Mesenchymal stem cell (in vitro differentiated cells and primary cell): ENCODE data around the gene DPF3.

ENCODE experiments used
- DNase-seq: peaks from one replicate; pipeline ENCODE4 v3.0.0-alpha.2; 2013
- H2AFZ ChIP-seq: one replicate; pipeline ENCODE4 v1.6.1; 2013; ENCODE audit warnings: low read depth, mild to moderate bottlenecking, control low read depth, inconsistent platforms, low read length, moderate library complexity
- H2AK5ac ChIP-seq: 2 replicates; pipeline ENCODE4 v1.6.1; 2013; ENCODE audit warnings: low read length, moderate library complexity, mild to moderate bottlenecking, inconsistent platforms; ENCODE audit not compliant: severe bottlenecking
- H2BK120ac ChIP-seq: one replicate; pipeline ENCODE4 v1.6.1; 2013; ENCODE audit warnings: low read depth, mild to moderate bottlenecking, inconsistent platforms, low read length, moderate library complexity
- H2BK12ac ChIP-seq, 2 experiments: one replicate each; pipeline ENCODE4 v1.6.1; 2013; ENCODE audit warnings: inconsistent platforms in 2 of 2, low read length in 2 of 2, mild to moderate bottlenecking in 2 of 2, moderate library complexity in 2 of 2, control low read depth in 1 of 2
- H2BK15ac ChIP-seq: one replicate; pipeline ENCODE4 v1.6.1; 2013; ENCODE audit warnings: mild to moderate bottlenecking, low read depth, inconsistent platforms; ENCODE audit not compliant: poor library complexity, severe bottlenecking
- H2BK5ac ChIP-seq: 2 replicates; pipeline ENCODE4 v1.6.1; 2013; ENCODE audit warnings: low read depth, mild to moderate bottlenecking, low read length, control low read depth, inconsistent platforms; ENCODE audit not compliant: poor library complexity, severe bottlenecking
- H3K14ac ChIP-seq, 2 experiments: one replicate each; pipeline ENCODE4 v1.6.1; 2013; ENCODE audit warnings: inconsistent platforms in 2 of 2, low read length in 2 of 2, control low read depth in 1 of 2, mild to moderate bottlenecking in 1 of 2, moderate library complexity in 1 of 2
- H3K18ac ChIP-seq, 2 experiments: one replicate each; pipeline ENCODE4 v1.6.1; 2013; ENCODE audit warnings: inconsistent platforms in 2 of 2, low read length in 2 of 2, control low read depth in 1 of 2, low read depth in 1 of 2, mild to moderate bottlenecking in 1 of 2
- H3K23ac ChIP-seq, 2 experiments: one replicate each; pipeline ENCODE4 v1.6.1; 2013; ENCODE audit warnings: inconsistent platforms in 2 of 2, low read length in 2 of 2, mild to moderate bottlenecking in 2 of 2, moderate library complexity in 2 of 2, control low read depth in 1 of 2
- H3K27ac ChIP-seq: 2 replicates; pipeline ENCODE4 v1.5.1; 2013; ENCODE audit warnings: mild to moderate bottlenecking, moderate library complexity, low read length, control low read depth, inconsistent platforms; ENCODE audit not compliant: poor library complexity, severe bottlenecking
- H3K27me3 ChIP-seq, 2 experiments: 2 replicates each; pipeline versions ENCODE4 v1.6.1 to v1.7.0; 2013; ENCODE audit warnings: low read length in 2 of 2, mild to moderate bottlenecking in 2 of 2, moderate library complexity in 2 of 2, control low read depth in 1 of 2, inconsistent platforms in 1 of 2; ENCODE audit not compliant: control insufficient read depth in 1 of 2, insufficient read depth in 1 of 2
- H3K36me3 ChIP-seq, 2 experiments: 2 replicates each; pipeline versions ENCODE4 v1.6.1 to v1.7.0; 2013; ENCODE audit warnings: low read length in 2 of 2, control low read depth in 1 of 2, inconsistent platforms in 1 of 2, low read depth in 1 of 2, mild to moderate bottlenecking in 1 of 2; ENCODE audit not compliant: insufficient read depth in 2 of 2, control insufficient read depth in 1 of 2
- H3K4ac ChIP-seq, 2 experiments: one replicate each; pipeline ENCODE4 v1.6.1; 2013; ENCODE audit warnings: inconsistent platforms in 2 of 2, low read length in 2 of 2, mild to moderate bottlenecking in 2 of 2, moderate library complexity in 2 of 2, control low read depth in 1 of 2, low read depth in 1 of 2
- H3K4me1 ChIP-seq: 2 replicates; pipeline ENCODE4 v1.6.1; 2013; ENCODE audit warnings: low read depth, low read length, control low read depth; ENCODE audit not compliant: control insufficient read depth, insufficient read depth
- H3K4me2 ChIP-seq: 2 replicates; pipeline ENCODE4 v1.6.1; 2013; ENCODE audit warnings: low read length, mild to moderate bottlenecking, inconsistent platforms; ENCODE audit not compliant: poor library complexity, severe bottlenecking
- H3K4me3 ChIP-seq, 2 experiments: 2 replicates each; pipeline versions ENCODE4 v1.5.1 to v1.7.0; 2013; ENCODE audit warnings: low read length in 2 of 2, mild to moderate bottlenecking in 2 of 2, control low read depth in 1 of 2, low read depth in 1 of 2; ENCODE audit not compliant: insufficient read depth in 1 of 2
- H3K79me1 ChIP-seq: replicated peaks from 2 replicates; pipeline ENCODE4 v1.6.1; 2013; ENCODE audit warnings: mild to moderate bottlenecking, control low read depth, low read length, inconsistent platforms; ENCODE audit not compliant: poor library complexity, severe bottlenecking
- H3K9ac ChIP-seq: 2 replicates; pipeline ENCODE4 v1.7.0; 2013; ENCODE audit warnings: mild to moderate bottlenecking, low read length, moderate library complexity
- H3K9me3 ChIP-seq: 2 replicates; pipeline ENCODE4 v1.7.0; 2013; ENCODE audit warnings: mild to moderate bottlenecking, low read length; ENCODE audit not compliant: control insufficient read depth
- H4K8ac ChIP-seq: one replicate; pipeline ENCODE4 v1.6.1; 2013; ENCODE audit warnings: inconsistent platforms, mild to moderate bottlenecking, low read length, moderate library complexity
- H4K91ac ChIP-seq: one replicate; pipeline ENCODE4 v1.6.1; 2013; ENCODE audit warnings: mild to moderate bottlenecking, low read length, inconsistent platforms
- WGBS: methylation state at CpG from one replicate; pipeline ENCODE4 v1.1.7; 2013; ENCODE audit warnings: mixed read lengths; 5-methylcytosine and 5-hydroxymethylcytosine counted together

The DPF3 gene

DNA sequence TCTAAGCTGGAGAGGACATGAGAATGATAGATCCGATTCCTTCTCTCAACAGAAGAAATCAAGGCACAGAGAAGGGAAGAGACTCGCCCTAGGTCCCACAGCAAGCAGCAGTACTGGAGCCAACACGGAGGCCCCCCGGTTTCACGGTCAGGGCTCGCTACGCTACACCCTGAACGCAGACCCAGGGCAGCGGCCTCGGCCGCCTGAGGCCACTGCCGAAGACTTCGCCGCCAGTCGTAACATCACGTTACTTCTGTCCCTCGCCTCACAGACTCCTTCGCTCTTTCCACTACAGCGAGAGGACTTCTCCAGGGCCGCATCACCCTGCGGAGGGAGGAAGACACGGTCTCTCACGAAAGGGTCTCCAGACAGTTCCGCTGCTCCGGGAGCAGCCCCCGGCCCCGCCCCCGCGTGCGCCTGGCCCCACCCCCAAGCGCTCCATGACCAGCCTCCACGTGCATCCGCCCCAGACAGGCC is 32.0 kb upstream of the DPF3 start:
- 28% methylated on average over 29 of the region's 33 CpGs for WGBS
- H3K4ac ChIP-seq = no peak overlapping the region
- no peak overlapping the region for H2BK5ac ChIP-seq
- peak overlapping the region; percentile 72 for H2AFZ ChIP-seq
- H3K4me3 ChIP-seq = peak overlapping the region; percentile 65 to 89
- peak overlapping the region in 1 of 2 experiments; percentile 53 for H3K14ac ChIP-seq
- H3K9ac ChIP-seq = peak overlapping the region; percentile 88
- peak overlapping the region; percentile 83 for H3K4me2 ChIP-seq
- H3K27me3 ChIP-seq = peaks cover 0 to 2% of the 10 kb centered on the region in 2 experiments
- no peak for DNase-seq
- peak overlapping the region in 1 of 2 experiments; percentile 37 for H2BK12ac ChIP-seq
- no peak overlapping the region for H2BK15ac ChIP-seq
- no peak overlapping the region for H2AK5ac ChIP-seq
- H3K36me3 ChIP-seq = peaks cover 0 to 15% of the 10 kb centered on the region in 2 experiments
- peak overlapping the region; percentile 62 for H4K8ac ChIP-seq
- H3K79me1 ChIP-seq = peaks cover 18% of the 10 kb centered on the region
- H3K9me3 ChIP-seq = no peaks in the 10 kb centered on the region
- H2BK120ac ChIP-seq = no peak overlapping the region
- H4K91ac ChIP-seq = peak overlapping the region; percentile 37
- H3K27ac ChIP-seq = no peak overlapping the region
- H3K18ac ChIP-seq = peak overlapping the region; percentile 16 to 90
- H3K23ac ChIP-seq = no peak overlapping the region
- H3K4me1 ChIP-seq = peaks cover 16% of the 10 kb centered on the region

GRCh38 chr14:72925171-72925759 is 31.4 kb upstream of the DPF3 start:
- peak overlapping the region in 1 of 2 experiments; percentile 27 for H3K23ac ChIP-seq
- no peak overlapping the region for H3K14ac ChIP-seq
- DNase-seq = no peak
- H3K4me2 ChIP-seq = no peak overlapping the region
- peaks cover 17% of the 10 kb centered on the region for H3K79me1 ChIP-seq
- H3K4ac ChIP-seq = no peak overlapping the region
- no peak overlapping the region for H2AFZ ChIP-seq
- H3K36me3 ChIP-seq = peaks cover 0 to 14% of the 10 kb centered on the region in 2 experiments
- H3K18ac ChIP-seq = no peak overlapping the region
- H2BK15ac ChIP-seq = peak overlapping the region; percentile 54
- H3K9me3 ChIP-seq = no peaks in the 10 kb centered on the region
- H4K91ac ChIP-seq = peak overlapping the region; percentile 18
- H2AK5ac ChIP-seq = peak overlapping the region; percentile 38
- WGBS = 93% methylated on average over 22 of the region's 22 CpGs
- H2BK5ac ChIP-seq = no peak overlapping the region
- no peak overlapping the region for H2BK120ac ChIP-seq
- H2BK12ac ChIP-seq = peak overlapping the region in 1 of 2 experiments; percentile 18
- H3K27me3 ChIP-seq = peaks cover 0 to 3% of the 10 kb centered on the region in 2 experiments
- H3K4me1 ChIP-seq = peaks cover 16% of the 10 kb centered on the region
- H3K27ac ChIP-seq = no peak overlapping the region
- H3K4me3 ChIP-seq = peak overlapping the region in 1 of 2 experiments; percentile 89
- H3K9ac ChIP-seq = peak overlapping the region; percentile 88
- H4K8ac ChIP-seq = peak overlapping the region; percentile 4

- 86% methylated on average over 5 of the region's 5 CpGs for WGBS
- Histone ChIP-seq H3K9me3 (no peaks in the 10 kb centered on the region), H4K91ac (no peak overlapping the region)
These were observed 30.4 kb upstream of the DPF3 start for GRCh38 chr14:72924337-72924736.

DNA sequence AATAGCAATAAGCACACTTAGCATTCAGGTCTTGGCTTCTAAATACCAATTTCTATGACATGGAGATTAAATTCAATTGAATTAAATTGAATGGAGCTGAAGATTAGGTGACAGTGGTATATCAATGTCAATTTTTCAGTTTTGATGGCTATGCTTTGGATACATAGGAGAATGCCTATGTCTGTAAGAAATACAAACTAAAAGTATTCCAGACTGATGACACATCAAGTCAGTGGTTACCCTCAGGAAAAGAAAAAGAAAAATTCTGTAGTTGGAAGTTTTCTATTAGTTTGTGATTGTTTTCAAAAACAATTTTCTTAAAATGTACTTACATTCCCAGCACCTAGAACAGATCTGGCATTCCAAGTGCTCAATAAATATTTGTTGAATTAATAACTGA is 27.5 kb upstream of the DPF3 start:
- Histone ChIP-seq H2BK120ac (no peak overlapping the region), H4K91ac (no peak overlapping the region), H3K23ac (no peak overlapping the region), H3K36me3 (no peaks in the 10 kb centered on the region), H2AK5ac (no peak overlapping the region), H3K79me1 (peaks cover 2% of the 10 kb centered on the region), H3K4me1 (peaks cover 5% of the 10 kb centered on the region), H3K4ac (no peak overlapping the region), H3K18ac (no peak overlapping the region), H3K4me2 (no peak overlapping the region), H2AFZ (no peak overlapping the region), H3K27ac (no peak overlapping the region), H3K14ac (no peak overlapping the region), H2BK5ac (no peak overlapping the region), H3K9ac (no peak overlapping the region), H2BK12ac (no peak overlapping the region), H4K8ac (no peak overlapping the region), H3K4me3 (no peak overlapping the region), H2BK15ac (no peak overlapping the region), H3K9me3 (no peaks in the 10 kb centered on the region), H3K27me3 (peaks cover 5 to 36% of the 10 kb centered on the region in 2 experiments)
- DNase-seq = no peak

More at GRCh38 chr14:72924337-72924736, 30.4 kb upstream of the DPF3 start:
- no peak overlapping the region for H3K27ac ChIP-seq
- H3K9ac ChIP-seq = no peak overlapping the region
- H3K4me2 ChIP-seq = no peak overlapping the region
- no peak overlapping the region for H3K23ac ChIP-seq
- no peak overlapping the region for H3K4ac ChIP-seq
- peaks cover 13% of the 10 kb centered on the region for H3K4me1 ChIP-seq
- H2AK5ac ChIP-seq = no peak overlapping the region
- no peak overlapping the region for H3K4me3 ChIP-seq
- peaks cover 0 to 12% of the 10 kb centered on the region in 2 experiments for H3K27me3 ChIP-seq
- peaks cover 0 to 6% of the 10 kb centered on the region in 2 experiments for H3K36me3 ChIP-seq
- H2BK12ac ChIP-seq = no peak overlapping the region
- DNase-seq = no peak
- H3K79me1 ChIP-seq = peaks cover 11% of the 10 kb centered on the region
- no peak overlapping the region for H2BK15ac ChIP-seq
- no peak overlapping the region for H3K18ac ChIP-seq
- no peak overlapping the region for H2AFZ ChIP-seq
- no peak overlapping the region for H2BK120ac ChIP-seq
- H4K8ac ChIP-seq = no peak overlapping the region
- no peak overlapping the region for H3K14ac ChIP-seq
- H2BK5ac ChIP-seq = no peak overlapping the region
